Activated B cell treated with CpG ODN at 0.5 μM for 24 hours (primary cell): ENCODE results near the gene OSTN. TPM values are rescaled to one million over a fixed set of nuclear protein-coding genes. Genes with fewer than 3 reads are reported as not detected.

Experiments used
- ATAC-seq: fragments of 200-7000 bp; cut with Tn5 transposase; one replicate; pipeline ENCODE4 v1.10.0; 2021; ENCODE audit warnings: low read depth, mild to moderate bottlenecking, moderate library complexity
- CTCF ChIA-PET: fragments of 350-600 bp; sonication (Branson Sonifier 250); formaldehyde crosslinking; loops from one replicate; lab custom pipeline; 2021; ENCODE audit warnings: antibody characterized with exemption; lab: Charles Lee
- POLR2A ChIA-PET: fragments of 350-600 bp; sonication (Branson Sonifier 250); formaldehyde crosslinking; loops from one replicate; lab custom pipeline; 2021; ENCODE audit warnings: antibody characterized with exemption; lab: Charles Lee
- DNase-seq: peaks from one replicate; pipeline ENCODE4 v3.0.0; 2022
- H3K27ac Mint-ChIP-seq: one replicate; pipeline ENCODE4 v1.8.0; 2020; ENCODE audit warnings: mixed read lengths
- H3K27me3 Mint-ChIP-seq: one replicate; pipeline ENCODE4 v1.8.0; 2021; ENCODE audit warnings: mixed read lengths
- H3K36me3 Mint-ChIP-seq: one replicate; pipeline ENCODE4 v1.8.0; 2021; ENCODE audit warnings: low read depth, mixed read lengths
- H3K4me1 Mint-ChIP-seq: one replicate; pipeline ENCODE4 v1.8.0; 2021; ENCODE audit warnings: mixed read lengths
- H3K4me3 Mint-ChIP-seq: one replicate; pipeline ENCODE4 v1.8.0; 2020; ENCODE audit warnings: mild to moderate bottlenecking, mixed read lengths
- H3K9me3 Mint-ChIP-seq: one replicate; pipeline ENCODE4 v1.8.0; 2020; ENCODE audit warnings: mixed read lengths
- CTCF ChIP-seq: fragments of 200-600 bp; IDR thresholded peaks from one replicate; pipeline ENCODE4 v1.8.0; 2022; ENCODE audit warnings: antibody characterized with exemption, mild to moderate bottlenecking
- intact Hi-C: fragments of 100-400 bp; cut with micrococcal nuclease; formaldehyde crosslinking; loops from one replicate; pipeline ENCODE4 v1.15.1; 2024
- total RNA-seq: library from RNA; stranded (reverse); gene quantifications from 2 replicates; pipeline ENCODE4 v1.2.3, GENCODE V29; 2022

Gene OSTN
- not detected in 2 replicates for total RNA-seq

GRCh38 chr3:191198932-191199331 is at the start of gene OSTN:
OSTN (plus strand) TSS chr3:191199241; CDS start chr3:191212533, 13,292 bp downstream.
- no peak for TF ChIP-seq CTCF
- intact Hi-C loops = no loop called here
- Mint-ChIP-seq H3K27me3 (no peaks in the 10 kb centered on the region), H3K36me3 (no peaks in the 10 kb centered on the region), H3K4me3 (no peak within 1 kb of the TSS), H3K4me1 (no peaks in the 10 kb centered on the region), H3K27ac (no peak within 1 kb of the TSS), H3K9me3 (no peaks in the 10 kb centered on the region)
- DNase-seq (no peak), ATAC-seq (no peak)
- CTCF ChIA-PET = no interaction called here
- POLR2A ChIA-PET = no interaction called here

- peaks cover 6% of the 10 kb centered on the region for H3K36me3 Mint-ChIP-seq
- no peak for DNase-seq
- no peak overlapping the region for H3K4me3 Mint-ChIP-seq
- TF ChIP-seq CTCF = no peak
- intact Hi-C loops = no loop called here
- no peak for ATAC-seq
- H3K27me3 Mint-ChIP-seq = no peaks in the 10 kb centered on the region
- ChIA-PET CTCF (no interaction called here), POLR2A (no interaction called here)
- peaks cover 12% of the 10 kb centered on the region for H3K4me1 Mint-ChIP-seq
- H3K27ac Mint-ChIP-seq = no peak overlapping the region
- H3K9me3 Mint-ChIP-seq = peaks cover 29% of the 10 kb centered on the region
These were observed 47.4 kb upstream of the OSTN start for GRCh38 chr3:191151653-191152052.

- ChIA-PET CTCF (no interaction called here), POLR2A (no interaction called here)
- no peaks in the 10 kb centered on the region for H3K4me1 Mint-ChIP-seq
- no peak overlapping the region for H3K4me3 Mint-ChIP-seq
- H3K9me3 Mint-ChIP-seq = peaks cover 29% of the 10 kb centered on the region
- DNase-seq (no peak), ATAC-seq (no peak)
- no peak for TF ChIP-seq CTCF
- H3K27me3 Mint-ChIP-seq = no peaks in the 10 kb centered on the region
- H3K36me3 Mint-ChIP-seq = peaks cover 6% of the 10 kb centered on the region
- H3K27ac Mint-ChIP-seq = no peak overlapping the region
- intact Hi-C loops = no loop called here
These were observed 44.2 kb upstream of the OSTN start for GRCh38 chr3:191154827-191155226.

GRCh38 chr3:191158247-191158646 is 40.8 kb upstream of the OSTN start:
- intact Hi-C loops = no loop called here
- no peak for ATAC-seq
- H3K4me1 Mint-ChIP-seq = no peaks in the 10 kb centered on the region
- H3K4me3 Mint-ChIP-seq = no peak overlapping the region
- H3K27me3 Mint-ChIP-seq = no peaks in the 10 kb centered on the region
- H3K9me3 Mint-ChIP-seq = peaks cover 29% of the 10 kb centered on the region
- no peak for TF ChIP-seq CTCF
- H3K36me3 Mint-ChIP-seq = peaks cover 6% of the 10 kb centered on the region
- ChIA-PET POLR2A (no interaction called here), CTCF (no interaction called here)
- DNase-seq = no peak
- H3K27ac Mint-ChIP-seq = no peak overlapping the region

GRCh38 chr3:191158815-191159214 is 40.2 kb upstream of the OSTN start:
- Mint-ChIP-seq H3K4me1 (no peaks in the 10 kb centered on the region), H3K27ac (no peak overlapping the region), H3K27me3 (no peaks in the 10 kb centered on the region), H3K36me3 (peaks cover 6% of the 10 kb centered on the region), H3K4me3 (no peak overlapping the region), H3K9me3 (peaks cover 26% of the 10 kb centered on the region)
- ChIA-PET POLR2A (no interaction called here), CTCF (no interaction called here)
- DNase-seq (no peak), ATAC-seq (no peak)
- intact Hi-C loops = no loop called here
- no peak for TF ChIP-seq CTCF
